ENCODE data around the gene SNRPA1. TPM values are rescaled to one million over a fixed set of nuclear protein-coding genes. Genes with fewer than 3 reads are reported as not detected.
"Not testable (repeated sequence)": the region's sequence is repeated elsewhere in the genome, so short reads cannot be mapped to it uniquely, and the experiment has no call there.

Gene SNRPA1
- total RNA-seq, 1 donor from 2014 or later = 114 TPM

DNA sequence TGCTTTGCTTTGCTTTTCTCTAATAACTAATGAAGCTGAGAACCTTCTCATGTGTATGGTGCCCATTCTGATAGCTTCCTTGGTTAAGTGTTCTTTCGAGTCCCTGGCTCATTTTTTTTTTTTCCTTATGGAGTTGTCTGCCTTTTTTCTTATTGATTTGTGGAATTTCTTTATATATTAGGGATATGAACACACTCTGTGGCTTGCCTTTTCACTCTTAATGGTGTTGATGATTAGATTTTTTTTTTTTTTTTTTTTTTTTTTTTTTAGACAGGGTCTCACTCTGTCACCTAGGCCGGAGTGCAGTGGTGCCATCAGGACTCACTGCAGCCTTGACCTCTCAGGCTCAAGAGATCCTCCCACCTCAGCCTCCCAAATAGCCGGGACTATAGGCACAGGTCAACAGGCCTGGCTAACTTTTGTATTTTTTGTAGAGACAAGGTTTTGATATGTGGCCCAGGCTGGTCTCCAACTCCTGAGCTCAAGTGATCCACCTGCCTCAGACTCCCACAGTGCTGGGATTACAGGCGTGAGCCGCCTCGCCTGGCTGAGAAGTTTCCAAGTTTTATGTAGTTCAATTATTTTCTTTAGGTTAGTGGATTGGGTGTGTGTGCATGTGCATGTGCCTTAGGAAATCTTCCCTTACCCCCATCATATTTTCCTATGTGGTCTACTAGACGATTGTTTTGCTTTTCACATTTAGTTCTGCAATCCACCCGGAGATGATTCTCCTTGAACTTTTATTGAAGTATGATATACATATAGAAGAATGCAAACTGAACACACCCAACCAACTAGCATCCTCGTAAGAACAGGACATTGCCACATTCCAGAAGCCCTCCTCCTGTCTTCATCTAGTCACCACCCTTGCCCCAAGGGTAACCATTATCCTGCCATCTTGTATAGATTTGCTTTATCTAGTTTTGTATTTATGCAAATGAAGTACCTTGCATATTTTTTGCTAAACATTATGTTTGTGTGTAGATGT lies 1.7 kb upstream of the SNRPA1 start:
- intact Hi-C loops (cut with micrococcal nuclease) = no loop called here

DNA sequence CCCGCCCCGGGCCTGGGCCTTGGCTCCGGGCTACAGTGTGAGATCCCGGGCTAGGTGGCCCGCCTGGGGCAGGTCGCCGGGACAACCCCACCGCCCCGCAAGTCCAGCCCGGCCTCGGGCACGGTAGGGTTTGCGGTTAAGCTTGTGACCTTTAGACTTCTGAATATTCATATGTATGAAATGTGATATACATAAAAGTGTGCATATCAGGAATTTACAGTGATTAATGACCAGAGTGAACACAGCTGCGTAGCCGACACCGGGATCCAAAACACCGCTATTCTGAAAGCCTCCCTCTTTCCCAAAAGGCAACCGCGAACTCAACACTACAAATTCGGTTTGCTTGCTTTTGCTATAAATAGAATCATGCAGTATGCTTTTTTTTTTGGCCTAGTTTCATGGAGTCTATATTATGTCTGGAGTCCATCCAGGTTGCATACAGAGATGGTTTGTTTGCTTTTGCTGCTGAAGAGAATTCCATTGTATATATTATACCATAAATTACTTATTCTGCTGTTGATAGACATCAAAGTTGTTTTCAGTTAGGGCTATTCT lies 636 bp upstream of the SNRPA1 start:
- intact Hi-C loops (cut with micrococcal nuclease) = loop anchor here (1.0 to 2.0 kb wide), 3 partner anchors 25 to 693 kb away; partner anchors contain the start of genes ASB7 and LINS1

DNA sequence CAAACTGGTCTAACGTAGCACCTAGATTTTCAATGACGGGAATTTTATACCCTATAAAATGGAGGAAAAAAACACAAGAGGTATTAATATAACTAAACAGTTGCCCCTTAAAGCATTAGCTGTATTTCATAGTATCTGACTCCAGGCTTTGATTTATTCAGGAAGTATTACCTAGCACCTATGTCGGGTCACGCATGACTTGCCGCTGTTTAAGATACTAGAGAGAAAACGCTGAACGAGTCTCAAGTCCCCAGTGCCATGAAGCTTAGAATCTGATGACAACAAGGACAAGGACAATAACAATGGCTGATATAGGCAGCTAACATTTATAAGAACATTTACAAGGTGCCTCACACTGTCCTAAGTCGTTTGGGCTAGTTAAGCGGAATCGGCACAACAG lies 1.9 kb downstream of the SNRPA1 start:
- intact Hi-C loops (cut with micrococcal nuclease) = loop anchor here (1.0 to 5.0 kb wide), 3 partner anchors 41 to 951 kb away; partner anchors contain the start of genes ADAMTS17 and CHSY1

DNA sequence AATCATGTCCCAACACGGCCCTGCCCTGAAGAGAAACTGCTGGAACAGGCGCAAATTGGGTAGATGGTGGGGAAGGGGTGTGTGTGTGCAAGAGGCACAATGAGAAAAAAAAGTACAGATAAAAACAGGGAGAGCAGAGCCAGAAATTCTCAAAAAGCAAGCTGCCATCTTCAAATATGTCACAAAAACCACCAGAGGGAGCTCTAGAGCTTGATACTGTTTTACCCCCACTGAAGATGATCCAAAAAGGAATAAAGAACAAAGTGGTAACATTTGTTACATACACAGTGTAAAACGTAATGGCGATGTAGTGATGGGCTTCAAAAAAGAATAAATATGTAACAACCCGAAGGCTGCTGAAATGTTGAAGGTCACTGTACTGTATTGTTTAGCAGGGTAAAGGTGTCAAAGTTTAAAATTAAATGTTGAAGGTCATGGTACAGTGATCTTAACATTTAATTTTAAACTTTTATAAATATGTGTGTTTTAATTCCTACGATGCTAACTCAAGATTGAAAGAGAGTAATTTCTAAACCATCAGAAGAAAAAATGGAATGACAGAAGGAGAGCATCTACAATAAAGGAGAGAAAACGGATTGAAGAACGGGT lies 6.0 kb downstream of the SNRPA1 start:
- intact Hi-C loops (cut with micrococcal nuclease) = loop anchor here (1.0 kb wide), 2 partner anchors 12 to 352 kb away; partner anchors contain the start of gene SELENOS

DNA sequence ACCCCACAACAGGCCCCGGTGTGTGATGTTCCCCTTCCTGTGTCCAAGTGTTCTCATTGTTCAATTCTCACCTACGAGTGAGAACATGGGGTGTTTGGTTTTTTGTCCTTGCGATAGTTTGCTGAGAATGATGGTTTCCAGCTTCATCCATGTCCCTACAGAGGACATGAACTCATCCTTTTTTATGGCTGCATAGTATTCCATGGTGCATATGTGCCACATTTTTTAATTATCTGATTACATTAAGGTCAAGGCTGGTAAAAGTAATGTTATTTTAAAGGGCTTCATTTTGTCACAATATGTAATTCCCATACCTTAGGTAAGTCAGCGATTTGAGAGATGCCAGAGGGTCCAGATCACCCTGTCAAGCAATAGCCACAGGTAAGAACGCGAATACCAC lies 7.7 kb downstream of the SNRPA1 start:
- intact Hi-C loops (cut with micrococcal nuclease) = not testable (repeated sequence)

DNA sequence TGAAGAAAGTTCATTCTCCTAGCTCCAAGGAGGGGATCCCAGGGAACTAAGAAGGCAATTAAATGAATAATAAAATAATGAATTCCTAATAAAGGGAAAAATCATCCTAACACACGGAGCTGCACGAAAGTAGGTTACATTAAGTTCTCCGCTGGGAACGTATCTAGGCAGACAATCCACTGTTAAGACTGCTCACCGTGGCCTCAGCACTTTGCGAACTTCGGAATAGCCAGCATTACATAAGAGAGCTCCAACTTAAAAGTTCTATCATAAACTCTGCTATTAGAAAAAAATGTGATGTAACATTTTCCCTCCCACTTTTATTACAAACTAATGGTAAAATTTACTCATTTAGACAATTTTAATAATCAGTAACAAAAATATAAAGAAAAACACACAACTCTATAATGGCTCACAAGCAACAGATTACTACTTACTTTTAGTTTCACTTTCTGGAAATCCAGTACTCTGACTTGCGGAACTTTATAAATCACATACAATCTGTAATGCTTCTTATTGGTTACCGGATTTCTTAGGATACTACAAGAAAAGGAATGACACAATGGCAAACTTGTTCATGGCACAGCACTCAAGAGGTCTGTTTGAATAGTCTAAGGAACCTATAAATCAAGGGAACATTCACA lies 8.5 kb downstream of the SNRPA1 start:
- intact Hi-C loops (cut with micrococcal nuclease) = no loop called here

DNA sequence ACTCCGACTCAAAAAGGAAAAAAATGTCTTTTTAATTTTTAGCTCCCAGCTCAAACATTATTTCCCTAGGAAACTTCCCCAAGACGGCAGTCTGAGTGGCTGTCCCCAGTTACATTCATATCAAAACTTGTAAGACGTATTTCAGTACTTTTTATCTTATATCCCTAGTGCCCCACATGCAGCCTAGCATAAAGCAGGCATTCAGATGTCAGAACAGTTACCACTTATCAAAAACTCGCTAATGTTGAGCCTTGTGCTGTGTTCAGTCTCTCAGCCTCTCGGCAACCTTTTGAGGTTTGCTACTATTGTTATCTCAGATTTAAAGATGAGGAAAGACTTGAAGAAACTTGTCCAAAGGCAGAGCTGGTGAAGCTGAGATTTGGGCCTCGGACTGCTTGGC lies 11.1 kb downstream of the SNRPA1 start:
- intact Hi-C loops (cut with micrococcal nuclease) = no loop called here

DNA sequence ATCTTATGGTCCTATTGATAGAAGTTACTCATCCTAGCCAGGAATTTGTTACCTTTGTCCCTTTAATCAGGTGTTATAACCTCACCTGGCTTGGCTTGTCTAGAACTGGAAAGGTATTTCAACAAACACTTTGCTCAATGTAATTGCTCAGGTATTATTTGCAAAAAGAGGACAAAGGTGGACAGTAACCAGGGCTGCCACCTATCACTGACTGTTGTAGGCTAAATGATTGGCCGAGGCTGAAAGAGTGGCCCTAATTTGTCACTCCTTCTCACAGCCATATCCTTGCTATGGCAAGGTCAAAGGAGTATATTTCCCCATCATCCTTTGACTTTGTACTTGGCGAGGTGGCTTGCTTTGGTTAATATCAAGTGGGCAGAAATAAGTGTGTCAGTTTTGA lies 15.0 kb downstream of the SNRPA1 start:
- intact Hi-C loops (cut with micrococcal nuclease) = no loop called here

DNA sequence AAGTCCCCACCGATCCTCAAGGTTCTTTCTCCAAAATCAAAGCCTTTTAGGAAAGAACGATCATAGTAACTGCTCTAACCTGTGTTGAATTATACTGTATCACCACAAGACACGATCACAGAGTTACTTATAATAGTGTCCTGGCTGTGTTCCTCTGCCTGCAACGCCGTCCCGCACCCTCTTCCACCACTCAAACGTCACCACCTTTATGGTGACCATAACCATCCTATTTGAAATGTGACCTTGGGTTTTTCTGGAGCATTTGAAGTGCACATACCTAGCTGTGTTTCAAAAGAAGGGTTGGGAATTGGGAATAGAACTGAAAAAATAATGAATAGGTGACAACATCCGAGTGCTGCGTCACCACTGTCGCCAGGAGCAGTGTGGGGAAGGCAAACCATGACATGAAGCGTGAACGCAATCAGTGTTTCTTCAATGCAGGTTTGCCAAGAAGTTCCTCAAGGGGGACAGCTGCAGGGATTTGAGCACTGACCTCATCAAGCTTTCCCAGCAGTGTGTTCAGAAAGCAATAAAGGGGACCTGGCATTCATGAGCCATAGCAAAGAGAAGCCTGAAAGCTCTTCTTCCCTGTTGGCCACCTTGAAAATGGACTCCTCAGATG lies 17.0 kb downstream of the SNRPA1 start:
- intact Hi-C loops (cut with micrococcal nuclease) = loop anchor here (1.0 to 5.0 kb wide), 9 partner anchors 11 to 1351 kb away; partner anchors contain the start of genes ASB7, CHSY1, LINS1 and TARS3

DNA sequence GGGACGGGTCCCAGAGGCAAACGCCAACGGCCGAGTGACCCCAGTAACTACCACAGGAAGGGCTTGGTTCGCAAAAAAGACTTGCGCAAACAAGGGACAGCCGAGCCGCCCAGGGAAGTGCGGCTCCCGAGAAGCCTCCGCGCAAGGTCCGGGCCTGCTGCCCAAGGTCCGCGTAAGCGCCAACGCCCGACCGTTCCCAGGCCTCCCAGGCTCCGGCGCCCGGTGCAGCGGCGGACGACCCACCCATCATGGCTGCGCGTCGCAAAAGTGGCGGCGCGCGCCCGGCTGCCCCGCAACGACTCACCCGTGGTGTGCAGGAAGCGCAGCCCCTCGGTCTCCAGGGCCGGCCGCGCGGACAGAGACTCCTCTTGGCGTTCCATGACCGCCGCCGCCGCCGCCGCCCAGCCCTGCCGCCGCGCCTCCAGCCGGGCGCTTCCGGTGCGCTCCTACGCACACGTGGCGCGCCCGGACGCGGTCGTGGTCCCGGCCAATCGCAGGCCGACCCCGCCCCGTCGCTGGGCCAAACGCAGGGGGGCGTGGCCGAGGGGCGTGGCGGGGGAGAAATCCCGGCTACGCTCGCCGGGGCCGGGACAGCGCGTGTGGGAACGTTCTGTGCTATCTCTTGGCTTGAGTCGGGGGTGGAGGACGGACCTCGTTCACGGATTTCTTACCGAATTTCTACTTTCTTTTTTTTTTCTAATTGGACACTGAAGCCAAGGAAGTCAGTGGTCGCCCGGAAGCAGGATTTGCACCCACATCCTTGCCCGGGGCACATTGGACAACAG lies 17.8 kb downstream of the SNRPA1 start, which contains the start of gene SELENOS:
SELENOS (minus strand) TSS at position 448 of the 785 bp plus-strand sequence; CDS start at position 380, 68 bp downstream.
- intact Hi-C loops (cut with micrococcal nuclease) = loop anchor here (1.0 to 5.0 kb wide), 9 partner anchors 12 to 1350 kb away; partner anchors contain the start of genes ASB7, CHSY1, LINS1 and TARS3

DNA sequence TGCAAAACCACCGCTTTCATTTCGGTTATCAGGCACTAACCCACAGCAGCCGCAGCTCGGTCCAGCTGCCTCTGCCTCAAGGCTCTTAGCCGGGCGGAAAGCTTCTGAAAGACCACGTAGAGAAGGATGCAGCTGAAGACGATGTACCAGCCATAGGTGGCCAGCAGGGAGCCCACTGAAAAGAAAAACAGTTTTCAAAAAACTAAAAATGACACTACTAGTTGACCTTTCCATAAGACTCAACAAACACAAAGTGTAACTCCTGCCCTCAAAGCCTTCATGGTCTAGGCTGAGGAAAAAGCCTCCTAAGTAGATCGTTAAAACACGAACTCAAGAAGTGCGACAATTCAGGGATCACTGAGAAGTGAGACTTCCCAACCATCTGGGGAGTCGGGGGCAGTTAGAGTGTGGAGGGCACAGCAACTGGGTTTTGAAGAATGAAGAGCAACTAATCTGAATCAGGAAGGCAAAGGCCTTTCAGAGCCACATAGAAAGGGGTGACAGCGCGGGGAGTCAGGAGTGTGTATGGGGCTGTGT lies 18.5 kb downstream of the SNRPA1 start:
- intact Hi-C loops (cut with micrococcal nuclease) = loop anchor here (1.0 to 5.0 kb wide), 10 partner anchors 13 to 1349 kb away; partner anchors contain the start of genes ASB7, CHSY1, LINS1 and TARS3

DNA sequence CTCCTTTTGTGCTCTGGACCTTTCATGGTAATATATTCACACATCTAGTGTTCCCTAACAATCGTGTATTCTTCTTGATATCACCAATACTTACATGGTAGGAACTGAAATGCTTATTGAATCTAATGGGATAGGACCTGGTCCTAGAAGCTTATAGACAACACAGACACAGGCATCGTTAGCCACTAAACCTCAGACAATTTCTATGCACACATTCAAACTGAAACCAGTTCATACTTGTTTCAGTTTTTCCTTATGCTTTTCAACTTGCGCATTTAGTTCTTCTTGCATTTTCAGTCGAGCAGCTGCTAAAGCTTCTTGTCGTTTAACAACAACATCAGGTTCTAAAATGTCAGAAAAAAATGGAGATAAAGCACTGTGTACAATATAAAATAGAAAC lies 20.0 kb downstream of the SNRPA1 start:
- intact Hi-C loops (cut with micrococcal nuclease) = loop anchor here (1.0 to 5.0 kb wide), 4 partner anchors 260 to 1348 kb away; partner anchors contain the start of genes TARS3 and TM2D3

DNA sequence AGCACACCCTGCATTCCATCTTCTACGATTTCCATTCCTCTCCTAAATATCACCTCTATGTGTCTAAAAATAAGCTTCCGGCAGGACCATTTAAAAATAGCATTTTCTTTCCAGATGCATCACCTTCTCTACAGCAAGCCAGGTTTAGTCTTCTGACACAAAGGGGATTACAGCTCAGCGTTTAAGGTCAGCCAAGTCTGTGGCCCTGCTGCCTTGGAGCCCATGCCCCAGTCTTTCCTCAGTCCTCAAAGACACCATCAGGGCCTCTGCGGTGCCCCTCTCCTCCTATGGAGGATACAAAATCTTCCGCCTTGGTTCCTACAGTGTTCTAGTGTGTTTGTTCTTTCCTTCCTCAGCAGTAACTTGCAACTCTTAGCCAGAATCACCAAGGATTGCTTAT lies 21.5 kb downstream of the SNRPA1 start:
- intact Hi-C loops (cut with micrococcal nuclease) = no loop called here

DNA sequence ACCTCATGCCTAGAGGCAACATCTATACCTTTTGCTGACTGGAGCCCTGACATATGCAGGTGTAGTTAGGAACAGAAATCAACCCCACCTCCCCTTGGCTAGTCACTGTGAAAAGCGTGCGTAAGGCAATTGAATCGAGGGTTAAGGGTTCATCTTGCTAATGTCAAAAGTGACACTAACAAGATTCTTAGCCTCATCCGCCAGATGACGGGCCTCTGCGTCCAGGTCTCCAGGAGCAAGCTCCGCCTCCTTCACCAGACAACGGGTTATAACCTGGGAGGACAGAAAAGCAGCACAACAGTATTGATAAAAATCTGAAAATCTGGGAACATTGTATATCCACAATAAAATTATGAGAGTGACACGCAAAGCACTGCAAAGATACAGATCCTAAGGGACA lies 22.5 kb downstream of the SNRPA1 start:
- intact Hi-C loops (cut with micrococcal nuclease) = no loop called here

DNA sequence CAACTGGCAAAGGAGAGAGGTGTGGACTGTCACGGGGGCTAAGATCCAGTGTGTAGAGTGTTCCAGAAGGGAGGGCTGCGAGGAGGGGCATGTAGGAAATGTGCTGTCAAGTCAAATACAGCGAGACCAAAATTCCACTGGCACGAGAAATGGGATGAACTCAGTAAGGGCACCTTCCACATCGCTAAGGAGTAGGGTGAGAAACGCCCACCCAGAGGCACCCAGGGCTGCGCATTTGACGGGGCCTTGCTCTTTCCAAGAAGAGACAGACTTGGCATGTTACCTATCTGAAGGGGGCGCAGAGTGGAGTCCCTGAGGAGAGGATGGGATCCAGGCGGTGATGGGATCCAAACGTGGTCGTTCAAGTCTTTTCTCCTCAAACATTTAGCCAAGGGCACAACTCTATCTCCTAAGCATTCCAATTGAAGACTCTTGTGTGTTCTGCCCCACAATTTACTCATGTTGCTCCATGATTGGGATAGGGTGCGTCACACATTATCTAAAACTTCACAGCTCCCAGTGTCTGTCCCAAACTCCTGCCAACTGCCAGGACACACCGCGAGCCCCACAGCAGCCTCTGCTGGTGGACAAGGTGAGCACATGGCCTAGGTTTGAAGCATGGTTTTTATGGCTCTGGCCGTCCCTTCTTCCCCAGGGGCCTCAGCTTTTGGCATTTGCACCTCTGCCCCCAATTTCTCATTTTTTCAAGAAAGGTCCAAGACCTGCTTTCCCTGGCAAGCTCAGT lies 25.4 kb downstream of the SNRPA1 start:
- intact Hi-C loops (cut with micrococcal nuclease) = no loop called here

DNA sequence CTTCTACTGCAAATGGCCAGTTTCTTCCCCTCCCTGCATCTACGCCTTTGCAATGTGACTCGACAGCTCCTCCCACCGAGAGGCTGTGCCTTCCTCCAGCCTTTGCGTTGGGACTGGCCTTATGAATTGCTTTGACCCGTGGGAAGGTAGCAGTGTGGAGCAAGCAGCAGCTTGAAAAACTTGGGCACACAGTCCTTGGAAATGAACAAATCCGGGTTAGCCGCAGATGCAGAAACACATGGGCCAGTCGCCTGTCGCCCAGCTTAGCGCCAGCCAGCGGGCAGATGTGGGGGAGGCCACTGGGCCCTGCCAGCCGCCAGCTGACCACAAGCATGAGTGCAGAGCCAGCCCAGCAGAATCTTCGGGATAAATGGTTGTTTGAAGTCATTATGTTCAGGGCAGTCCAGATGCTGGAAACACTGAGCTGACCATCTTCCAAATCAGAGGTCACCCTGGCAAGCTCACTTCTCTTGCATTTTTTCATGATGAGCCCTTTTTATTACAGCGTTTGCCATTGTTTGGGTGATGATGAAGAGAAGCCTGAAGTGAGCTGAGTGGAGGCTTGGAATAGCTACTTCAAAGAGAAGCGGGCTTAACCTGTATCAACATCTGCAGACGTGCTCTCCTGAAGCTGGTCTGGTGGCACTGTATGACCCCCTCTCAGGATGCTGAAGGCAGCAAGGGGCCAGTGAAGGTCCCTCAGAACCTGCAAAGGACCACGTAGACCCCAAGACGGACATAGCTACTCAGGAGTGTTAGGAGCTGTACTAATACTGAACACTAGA lies 27.5 kb downstream of the SNRPA1 start:
- intact Hi-C loops (cut with micrococcal nuclease) = no loop called here

DNA sequence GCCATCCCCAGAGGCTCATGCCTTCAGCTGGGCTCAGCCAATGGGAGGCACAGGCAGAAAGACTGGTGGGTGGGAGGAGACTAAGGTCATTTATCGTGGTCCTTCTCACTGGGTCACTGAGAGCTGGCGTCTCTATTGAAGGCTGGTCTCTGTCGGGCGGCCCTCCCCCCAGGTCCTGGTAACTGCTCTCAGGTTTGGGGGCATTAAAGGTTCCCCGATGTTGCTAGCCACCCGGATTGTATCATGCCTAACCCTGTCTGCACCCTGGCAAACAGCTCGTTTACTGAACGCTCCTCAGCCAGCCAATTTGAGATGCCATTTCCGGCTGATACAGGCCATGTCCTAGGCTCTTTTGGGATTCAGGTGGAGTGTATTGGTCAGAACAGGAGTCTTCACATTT lies 28.3 kb downstream of the SNRPA1 start:
- intact Hi-C loops (cut with micrococcal nuclease) = no loop called here

DNA sequence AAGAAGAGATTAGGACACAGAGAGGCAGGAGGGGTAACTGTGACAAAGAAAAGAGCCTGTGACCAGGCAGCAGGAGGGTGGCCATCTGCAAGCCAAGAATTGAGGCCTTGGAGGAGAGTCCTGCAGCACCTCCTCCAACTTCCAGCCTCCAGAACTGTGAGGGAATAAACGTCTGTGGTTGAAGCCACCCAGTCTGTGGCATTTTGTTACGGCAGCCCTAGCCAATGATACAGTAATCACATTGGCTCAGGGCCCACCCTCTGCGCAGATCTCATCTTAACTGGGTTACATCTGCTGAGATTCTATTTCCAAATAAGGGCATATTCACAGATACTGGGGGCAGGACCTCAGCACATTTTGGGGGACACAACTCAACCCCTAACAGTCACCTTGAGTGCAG lies 29.0 kb downstream of the SNRPA1 start:
- intact Hi-C loops (cut with micrococcal nuclease) = no loop called here

Measured in T-helper 1 cell treated with Interleukin-12 subunit alpha and Interleukin-12 subunit beta and Interleukin-4 antibody, amounts not matched to agents 30 ng/mL and 1 ng/mL, for 36 hours (primary cell).